Measurements from ENCODE around the gene GMPS.
A peak's percentile ranks its signal among the peaks of the same experiment; 100 is the strongest.
"Not testable (repeated sequence)": the region's sequence is repeated elsewhere in the genome, so short reads cannot be mapped to it uniquely, and the experiment has no call there.

Gene GMPS

DNA sequence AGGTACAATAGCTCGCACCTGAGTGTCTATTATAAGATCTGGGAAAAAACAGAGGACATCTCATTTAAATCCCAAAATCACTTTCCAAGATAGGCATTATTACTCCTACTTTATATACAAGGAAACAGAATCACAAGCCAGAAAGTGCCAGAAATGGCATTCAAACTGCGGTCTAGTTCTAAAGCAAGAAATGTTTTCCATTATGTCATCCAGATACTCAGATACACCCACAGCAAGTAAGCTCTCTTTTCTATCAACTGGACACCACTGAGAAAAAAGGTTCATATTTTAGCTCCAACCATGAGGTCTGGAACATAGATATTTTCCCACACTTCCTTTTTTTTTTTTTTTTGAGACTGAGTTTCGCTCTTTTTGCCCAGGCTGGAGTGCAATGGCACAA lies 24.3 kb upstream of the GMPS start:
- Histone ChIP-seq H3K27ac (no peak overlapping the region), H3K27me3 (ENCODE audit: insufficient read depth, low read depth) (no peaks in the 10 kb centered on the region), H2AFZ (ENCODE audit: low read depth) (no peak overlapping the region), H3K9ac (no peak overlapping the region), H3K4me1 (ENCODE audit: low read depth, poor library complexity, severe bottlenecking) (peaks cover 22% of the 10 kb centered on the region), H3K4me3 (IDR thresholded peaks at IDR 0.05; ENCODE audit: insufficient read depth, low read depth, low read length) (no peak overlapping the region), H4K20me1 (ENCODE audit: insufficient read depth) (no peaks in the 10 kb centered on the region; the same call in 1 of the 2 replicates), H3K4me2 (no peak overlapping the region), H3K79me2 (ENCODE audit: insufficient read depth, low read depth) (peaks cover 63% of the 10 kb centered on the region), H3K36me3 (ENCODE audit: insufficient read depth) (no peaks in the 10 kb centered on the region)
- TF ChIP-seq, protein P1, sequence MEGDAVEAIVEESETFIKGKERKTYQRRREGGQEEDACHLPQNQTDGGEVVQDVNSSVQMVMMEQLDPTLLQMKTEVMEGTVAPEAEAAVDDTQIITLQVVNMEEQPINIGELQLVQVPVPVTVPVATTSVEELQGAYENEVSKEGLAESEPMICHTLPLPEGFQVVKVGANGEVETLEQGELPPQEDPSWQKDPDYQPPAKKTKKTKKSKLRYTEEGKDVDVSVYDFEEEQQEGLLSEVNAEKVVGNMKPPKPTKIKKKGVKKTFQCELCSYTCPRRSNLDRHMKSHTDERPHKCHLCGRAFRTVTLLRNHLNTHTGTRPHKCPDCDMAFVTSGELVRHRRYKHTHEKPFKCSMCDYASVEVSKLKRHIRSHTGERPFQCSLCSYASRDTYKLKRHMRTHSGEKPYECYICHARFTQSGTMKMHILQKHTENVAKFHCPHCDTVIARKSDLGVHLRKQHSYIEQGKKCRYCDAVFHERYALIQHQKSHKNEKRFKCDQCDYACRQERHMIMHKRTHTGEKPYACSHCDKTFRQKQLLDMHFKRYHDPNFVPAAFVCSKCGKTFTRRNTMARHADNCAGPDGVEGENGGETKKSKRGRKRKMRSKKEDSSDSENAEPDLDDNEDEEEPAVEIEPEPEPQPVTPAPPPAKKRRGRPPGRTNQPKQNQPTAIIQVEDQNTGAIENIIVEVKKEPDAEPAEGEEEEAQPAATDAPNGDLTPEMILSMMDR (conservative IDR thresholded peaks at IDR 0.05; ENCODE audit: low read depth, low read length): no peak

DNA sequence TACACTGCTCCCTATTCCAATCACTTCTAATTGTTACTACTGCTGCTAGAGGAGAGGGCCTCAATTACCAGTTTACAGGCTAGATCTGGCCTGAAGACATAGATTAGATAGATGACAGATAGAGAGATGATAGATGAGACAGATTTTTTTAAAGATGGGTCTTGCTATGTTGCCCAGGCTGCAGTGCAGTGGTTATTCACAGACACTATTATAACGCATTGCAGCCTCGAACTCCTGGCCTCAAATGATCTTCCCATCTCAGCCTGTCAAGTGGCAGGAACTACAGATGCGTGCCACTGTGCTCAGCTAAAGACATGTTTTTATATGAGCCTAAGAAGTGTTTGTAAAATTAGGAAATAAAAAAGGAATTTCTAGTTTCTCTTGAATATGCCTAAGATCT lies 22.5 kb upstream of the GMPS start:
- Histone ChIP-seq H3K4me3 (IDR thresholded peaks at IDR 0.05; ENCODE audit: insufficient read depth, low read depth, low read length) (no peak overlapping the region), H3K36me3 (ENCODE audit: insufficient read depth) (no peaks in the 10 kb centered on the region), H3K4me1 (ENCODE audit: low read depth, poor library complexity, severe bottlenecking) (peaks cover 38% of the 10 kb centered on the region), H3K79me2 (ENCODE audit: insufficient read depth, low read depth) (peaks cover 79% of the 10 kb centered on the region), H3K4me2 (no peak overlapping the region), H3K27ac (no peak overlapping the region), H4K20me1 (ENCODE audit: insufficient read depth) (peaks cover 9% of the 10 kb centered on the region; the same call in 1 of the 2 replicates), H3K9ac (no peak overlapping the region), H3K27me3 (ENCODE audit: insufficient read depth, low read depth) (no peaks in the 10 kb centered on the region), H2AFZ (ENCODE audit: low read depth) (no peak overlapping the region)
- TF ChIP-seq, protein P1 (conservative IDR thresholded peaks at IDR 0.05; ENCODE audit: low read depth, low read length): no peak

DNA sequence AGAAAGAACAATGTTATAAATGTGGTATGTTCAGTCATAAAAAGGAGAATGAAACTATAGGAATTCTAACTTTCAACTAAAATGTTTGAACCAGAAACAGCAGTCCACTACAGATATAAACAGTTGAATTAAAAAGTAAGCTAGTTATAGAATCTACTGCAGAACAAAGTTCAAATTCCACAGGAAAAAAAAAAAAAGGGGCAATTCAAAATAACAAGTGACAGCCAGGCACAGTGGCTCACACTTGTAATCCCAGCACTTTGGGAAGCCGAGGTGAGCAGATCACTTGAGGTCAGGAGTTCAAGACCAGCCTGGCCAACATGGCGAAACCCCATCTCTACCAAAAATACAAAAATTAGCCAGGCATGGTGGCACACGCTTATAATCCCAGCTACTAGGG lies 21.0 kb upstream of the GMPS start:
- H3K27ac ChIP-seq; H3K4me3 ChIP-seq (IDR thresholded peaks at IDR 0.05; ENCODE audit: insufficient read depth, low read depth, low read length); H3K27me3 ChIP-seq (ENCODE audit: insufficient read depth, low read depth); H3K4me2 ChIP-seq; H3K36me3 ChIP-seq (ENCODE audit: insufficient read depth); H2AFZ ChIP-seq (ENCODE audit: low read depth); H4K20me1 ChIP-seq (ENCODE audit: insufficient read depth); H3K9ac ChIP-seq: not testable (repeated sequence)
- Histone ChIP-seq H3K4me1 (ENCODE audit: low read depth, poor library complexity, severe bottlenecking) (peaks cover 38% of the 10 kb centered on the region), H3K79me2 (ENCODE audit: insufficient read depth, low read depth) (peaks cover 78% of the 10 kb centered on the region)

DNA sequence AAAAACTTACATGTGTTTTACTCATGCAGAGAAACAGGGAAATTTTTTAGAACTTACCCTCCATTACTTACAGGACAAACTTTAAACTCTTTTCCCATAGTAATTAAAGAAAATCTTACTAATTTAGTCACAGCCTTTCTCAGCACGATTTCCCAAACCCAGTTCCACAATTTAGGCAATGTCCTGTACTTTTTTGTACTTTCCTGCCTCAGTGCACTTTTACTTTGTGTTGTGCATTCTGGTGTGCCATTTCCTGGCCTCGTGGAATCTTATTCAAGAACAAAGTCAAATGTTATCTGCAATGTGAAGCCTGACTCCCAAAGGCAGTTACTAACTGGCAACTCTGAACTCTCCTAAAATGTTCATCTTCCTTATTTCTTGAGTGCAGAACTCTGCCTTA lies 18.1 kb upstream of the GMPS start:
- Histone ChIP-seq H2AFZ (ENCODE audit: low read depth) (no peak overlapping the region), H3K4me1 (ENCODE audit: low read depth, poor library complexity, severe bottlenecking) (peaks cover 38% of the 10 kb centered on the region), H3K79me2 (ENCODE audit: insufficient read depth, low read depth) (peaks cover 55% of the 10 kb centered on the region)

More for the DNA sequence above, 18.1 kb upstream of the GMPS start:
- Histone ChIP-seq H4K20me1 (ENCODE audit: insufficient read depth) (peaks cover 9% of the 10 kb centered on the region; the same call in 1 of the 2 replicates), H3K9ac (peak overlapping the region; percentile 94), H3K36me3 (ENCODE audit: insufficient read depth) (no peaks in the 10 kb centered on the region), H3K27me3 (ENCODE audit: insufficient read depth, low read depth) (no peaks in the 10 kb centered on the region), H3K4me2 (peak overlapping the region; percentile 97), H3K27ac (peak overlapping the region; percentile 94; the same call in 1 of the 2 replicates), H3K4me3 (IDR thresholded peaks at IDR 0.05; ENCODE audit: insufficient read depth, low read depth, low read length) (no peak overlapping the region)
- TF ChIP-seq, protein P1 (conservative IDR thresholded peaks at IDR 0.05; ENCODE audit: low read depth, low read length): no peak

Measured in KMS-11 (cell line).